Stimulated activated naive CD8-positive, alpha-beta T cell treated with anti-CD3 and anti-CD28 coated beads, Interleukin-15, Interleukin-2, amounts not matched to agents 100 ng/mL and 50 ng/mL, for 24 hours (primary cell): ENCODE measurements around the gene CCDC126.
"Not testable (repeated sequence)": the region's sequence is repeated elsewhere in the genome, so short reads cannot be mapped to it uniquely, and the experiment has no call there.

Experiments used
- H3K27ac Mint-ChIP-seq: one replicate; pipeline ENCODE4 v1.8.0; 2021; ENCODE audit warnings: mild to moderate bottlenecking, mixed read lengths
- H3K27me3 Mint-ChIP-seq: one replicate; pipeline ENCODE4 v1.8.0; 2021; ENCODE audit warnings: mixed read lengths
- H3K36me3 Mint-ChIP-seq: one replicate; pipeline ENCODE4 v1.8.0; 2021; ENCODE audit warnings: low read depth, mixed read lengths
- H3K4me1 Mint-ChIP-seq: one replicate; pipeline ENCODE4 v1.8.0; 2021; ENCODE audit warnings: low read depth, mixed read lengths
- H3K4me3 Mint-ChIP-seq: one replicate; pipeline ENCODE4 v1.8.0; 2021; ENCODE audit warnings: mild to moderate bottlenecking, mixed read lengths
- H3K9me3 Mint-ChIP-seq: one replicate; pipeline ENCODE4 v1.8.0; 2021; ENCODE audit warnings: mixed read lengths

Gene CCDC126

GRCh38 chr7:23597094-23598091, at the start of gene CCDC126:
Gene CCDC126 (plus strand): TSS chr7:23597382. CDS start chr7:23611316, 13,934 bp downstream.
- peaks cover 66% of the 10 kb centered on the region for H3K4me1 Mint-ChIP-seq
- H3K4me3 Mint-ChIP-seq = peak within 1 kb of the TSS; percentile 91
- H3K27ac Mint-ChIP-seq = peak within 1 kb of the TSS; percentile 78
- H3K27me3 Mint-ChIP-seq = no peaks in the 10 kb centered on the region
- H3K9me3 Mint-ChIP-seq = peaks cover 4% of the 10 kb centered on the region
- H3K36me3 Mint-ChIP-seq = peaks cover under 1% of the 10 kb centered on the region

- Mint-ChIP-seq H3K27ac (no peak overlapping the region), H3K4me3 (no peak overlapping the region), H3K4me1 (peaks cover 17% of the 10 kb centered on the region), H3K9me3 (no peaks in the 10 kb centered on the region), H3K36me3 (no peaks in the 10 kb centered on the region), H3K27me3 (no peaks in the 10 kb centered on the region)
These were observed 49.5 kb upstream of the CCDC126 start for GRCh38 chr7:23547662-23548061.

DNA sequence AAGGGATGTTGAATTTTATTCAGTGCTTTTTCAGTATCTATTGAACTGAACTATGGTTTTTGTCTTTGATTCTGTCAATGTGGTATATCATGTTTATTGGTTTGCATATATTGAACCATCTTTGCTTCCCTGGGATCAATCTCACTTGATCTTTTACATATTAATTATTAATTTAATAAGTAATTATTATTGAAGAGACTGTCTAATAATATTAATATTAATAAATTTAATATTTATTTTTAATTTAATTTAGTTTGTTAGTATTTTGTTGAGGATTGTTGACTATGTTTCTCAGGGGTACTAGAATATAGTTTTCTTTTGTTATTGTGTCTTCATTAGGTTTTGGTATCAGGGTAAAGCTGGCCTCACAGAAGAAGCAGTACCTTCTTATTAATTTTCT, 38.9 kb upstream of the CCDC126 start:
- H3K9me3 Mint-ChIP-seq = no peaks in the 10 kb centered on the region
- no peak overlapping the region for H3K27ac Mint-ChIP-seq
- H3K4me1 Mint-ChIP-seq = no peaks in the 10 kb centered on the region
- no peaks in the 10 kb centered on the region for H3K36me3 Mint-ChIP-seq
- no peak overlapping the region for H3K4me3 Mint-ChIP-seq
- H3K27me3 Mint-ChIP-seq = peaks cover 25% of the 10 kb centered on the region

GRCh38 chr7:23570592-23571200, 26.5 kb upstream of the CCDC126 start:
- Mint-ChIP-seq H3K4me3 (no peak overlapping the region), H3K27me3 (peaks cover 19% of the 10 kb centered on the region), H3K27ac (peak overlapping the region; percentile 28), H3K9me3 (no peaks in the 10 kb centered on the region), H3K4me1 (no peaks in the 10 kb centered on the region), H3K36me3 (no peaks in the 10 kb centered on the region)

- H3K4me3 Mint-ChIP-seq, H3K9me3 Mint-ChIP-seq, H3K4me1 Mint-ChIP-seq, H3K27me3 Mint-ChIP-seq, H3K27ac Mint-ChIP-seq, H3K36me3 Mint-ChIP-seq: not testable (repeated sequence)
These were observed 15.2 kb upstream of the CCDC126 start for GRCh38 chr7:23581975-23582374.

DNA sequence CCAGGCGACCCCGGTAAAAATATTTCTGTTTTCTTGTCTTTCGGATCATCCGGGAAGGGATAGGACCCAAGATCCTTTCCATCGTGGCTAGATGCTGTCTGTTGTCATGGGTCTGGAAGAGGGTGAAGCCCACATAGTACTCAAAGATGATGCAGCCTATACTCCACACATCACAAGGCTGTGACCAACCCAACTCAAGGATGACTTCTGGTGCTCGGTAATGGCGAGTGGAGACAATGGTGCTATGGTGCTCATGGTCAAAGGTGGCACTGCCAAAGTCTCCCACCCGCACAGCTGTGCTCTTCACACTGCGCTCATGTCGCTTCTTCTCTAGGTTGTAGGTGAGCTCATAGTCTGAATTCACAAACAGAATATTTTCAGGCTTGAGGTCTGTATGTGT, 11.9 kb upstream of the CCDC126 start:
- not testable (repeated sequence) for H3K9me3 Mint-ChIP-seq, H3K4me1 Mint-ChIP-seq, H3K27me3 Mint-ChIP-seq, H3K27ac Mint-ChIP-seq, H3K4me3 Mint-ChIP-seq, H3K36me3 Mint-ChIP-seq

GRCh38 chr7:23586159-23586558, 11.0 kb upstream of the CCDC126 start:
- no peak overlapping the region for H3K27ac Mint-ChIP-seq
- H3K27me3 Mint-ChIP-seq = peaks cover 3% of the 10 kb centered on the region
- no peaks in the 10 kb centered on the region for H3K9me3 Mint-ChIP-seq
- H3K36me3 Mint-ChIP-seq = no peaks in the 10 kb centered on the region
- H3K4me3 Mint-ChIP-seq = no peak overlapping the region
- no peaks in the 10 kb centered on the region for H3K4me1 Mint-ChIP-seq

DNA sequence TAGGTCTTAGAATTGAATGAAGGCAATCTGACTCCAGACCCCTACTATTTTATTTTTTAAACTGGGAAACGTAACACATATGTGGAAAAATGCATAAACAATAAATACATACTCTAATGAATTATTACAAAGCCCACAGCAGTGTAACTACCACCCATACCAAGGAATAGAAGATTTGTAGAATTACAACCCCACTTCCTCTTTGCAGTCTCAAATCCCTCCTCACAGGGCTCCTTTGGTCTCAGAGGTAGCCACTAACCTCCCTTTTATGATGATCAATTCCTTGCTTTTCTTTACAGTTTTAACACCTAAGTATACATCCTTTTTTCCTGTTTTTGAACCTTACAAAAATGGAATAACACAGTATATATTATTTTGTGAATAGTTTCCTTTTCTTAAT, 6.7 kb upstream of the CCDC126 start:
- H3K27ac Mint-ChIP-seq = no peak overlapping the region
- no peaks in the 10 kb centered on the region for H3K9me3 Mint-ChIP-seq
- H3K4me3 Mint-ChIP-seq = no peak overlapping the region

GRCh38 chr7:23593706-23594105, 3.5 kb upstream of the CCDC126 start:
- Mint-ChIP-seq H3K4me3 (peak overlapping the region; percentile 11), H3K9me3 (peaks cover 4% of the 10 kb centered on the region), H3K4me1 (peaks cover 49% of the 10 kb centered on the region), H3K36me3 (no peaks in the 10 kb centered on the region), H3K27ac (peak overlapping the region; percentile 55), H3K27me3 (no peaks in the 10 kb centered on the region)

More for the DNA sequence above, 6.7 kb upstream of the CCDC126 start:
- peaks cover 3% of the 10 kb centered on the region for H3K27me3 Mint-ChIP-seq
- peaks cover 26% of the 10 kb centered on the region for H3K4me1 Mint-ChIP-seq
- H3K36me3 Mint-ChIP-seq = no peaks in the 10 kb centered on the region

GRCh38 chr7:23594879-23595604, 2.1 kb upstream of the CCDC126 start:
- H3K27me3 Mint-ChIP-seq = no peaks in the 10 kb centered on the region
- H3K9me3 Mint-ChIP-seq = peaks cover 4% of the 10 kb centered on the region
- peak overlapping the region; percentile 30 for H3K4me3 Mint-ChIP-seq
- H3K27ac Mint-ChIP-seq = peak overlapping the region; percentile 83
- no peaks in the 10 kb centered on the region for H3K36me3 Mint-ChIP-seq
- H3K4me1 Mint-ChIP-seq = peaks cover 60% of the 10 kb centered on the region

GRCh38 chr7:23598296-23598695, 1.1 kb downstream of the CCDC126 start:
- Mint-ChIP-seq H3K4me3 (peak overlapping the region; percentile 91), H3K36me3 (peaks cover 5% of the 10 kb centered on the region), H3K4me1 (peaks cover 66% of the 10 kb centered on the region), H3K9me3 (peaks cover 4% of the 10 kb centered on the region), H3K27me3 (no peaks in the 10 kb centered on the region), H3K27ac (peak overlapping the region; percentile 78)

DNA sequence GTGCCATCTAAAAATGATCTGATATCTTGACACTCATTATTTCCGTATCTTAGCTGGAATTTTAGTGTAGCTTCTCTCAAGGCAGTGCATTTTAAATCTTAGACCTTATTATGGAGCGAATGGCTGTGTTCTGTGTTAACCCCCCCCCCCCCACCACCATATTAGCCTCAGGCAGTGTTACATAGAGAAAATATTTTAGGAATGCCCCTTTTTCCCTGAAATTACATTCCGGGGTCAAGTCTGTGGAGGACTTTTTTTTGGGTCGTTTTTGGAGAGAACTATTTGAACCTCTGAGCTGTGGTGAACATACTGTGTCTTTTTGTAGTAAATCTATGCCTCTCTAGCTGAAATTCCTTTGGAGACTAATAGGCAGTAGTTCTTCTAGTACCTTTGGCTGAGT, 3.1 kb downstream of the CCDC126 start:
- Mint-ChIP-seq H3K4me3 (no peak overlapping the region), H3K36me3 (peaks cover 5% of the 10 kb centered on the region), H3K9me3 (peaks cover 4% of the 10 kb centered on the region), H3K27me3 (no peaks in the 10 kb centered on the region), H3K27ac (no peak overlapping the region), H3K4me1 (peaks cover 50% of the 10 kb centered on the region)

DNA sequence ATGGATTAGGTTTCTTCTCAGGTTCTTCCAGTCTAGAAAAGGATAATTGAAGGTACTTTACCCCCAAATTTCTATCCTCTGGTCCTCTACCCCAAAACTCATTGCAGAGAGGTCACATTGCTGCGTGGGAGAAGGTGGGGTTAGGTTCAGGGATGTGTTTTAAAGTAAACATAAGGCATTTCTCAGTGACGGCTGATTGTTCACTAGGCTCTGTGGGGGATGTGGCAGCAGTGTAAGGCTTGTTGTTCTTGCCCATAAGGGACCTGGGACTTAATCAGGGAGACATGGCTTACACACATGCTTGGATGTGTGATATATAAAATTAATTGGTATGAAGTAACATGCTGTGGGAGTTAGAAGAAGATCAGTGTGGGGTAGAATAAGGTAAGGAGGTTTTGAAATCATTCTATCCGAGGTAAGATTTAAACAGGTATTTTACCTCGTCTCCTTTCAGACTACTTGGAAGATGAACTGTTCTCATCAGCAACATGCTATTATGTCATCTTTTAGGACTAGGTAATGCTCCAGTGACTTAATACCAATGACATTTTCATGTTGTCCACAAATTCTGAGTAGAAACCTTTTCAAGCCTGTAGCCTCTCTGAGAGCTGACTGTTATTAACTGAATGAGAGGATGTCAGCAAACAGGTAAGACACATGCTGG, 6.6 kb downstream of the CCDC126 start:
- Mint-ChIP-seq H3K27ac (peak overlapping the region; percentile 10), H3K4me3 (no peak overlapping the region)

DNA sequence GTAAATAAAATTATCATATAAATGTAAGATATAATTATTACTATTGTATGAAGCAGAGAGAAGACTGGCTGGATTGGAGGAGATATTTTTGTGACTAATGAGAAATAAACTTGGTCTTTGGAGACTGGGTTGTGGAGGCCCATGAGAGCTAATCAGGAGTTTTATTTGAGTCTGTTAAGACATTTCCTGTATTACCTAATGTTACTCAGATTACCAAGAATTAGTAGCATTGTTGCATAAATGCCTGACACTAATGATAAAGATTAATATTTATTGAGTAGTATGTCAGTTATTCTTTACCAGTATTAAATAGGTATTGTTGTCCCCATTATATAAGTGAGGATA, 7.1 kb downstream of the CCDC126 start:
- Mint-ChIP-seq H3K9me3 (no peaks in the 10 kb centered on the region), H3K27me3 (no peaks in the 10 kb centered on the region), H3K27ac (no peak overlapping the region), H3K4me1 (peaks cover 18% of the 10 kb centered on the region), H3K36me3 (peaks cover 13% of the 10 kb centered on the region), H3K4me3 (no peak overlapping the region)

More for the DNA sequence above, 6.6 kb downstream of the CCDC126 start:
- Mint-ChIP-seq H3K36me3 (peaks cover 13% of the 10 kb centered on the region), H3K9me3 (no peaks in the 10 kb centered on the region), H3K27me3 (no peaks in the 10 kb centered on the region), H3K4me1 (peaks cover 23% of the 10 kb centered on the region)
